Memory B cell (primary cell): ENCODE results near the gene UPF2.
"Not testable (repeated sequence)": the region's sequence is repeated elsewhere in the genome, so short reads cannot be mapped to it uniquely, and the experiment has no call there.

Source experiments
- ATAC-seq: fragments of 150-1000 bp; cut with Tn5 transposase; 2 replicates; pipeline ENCODE4 v1.10.0; 2021; ENCODE audit warnings: low read depth, mild to moderate bottlenecking, moderate library complexity
- DNase-seq, 2 donors: peaks; one replicate each; pipeline ENCODE4 v3.0.0; 2022; ENCODE audit warnings: low spot score in 2 of 2
- H3K27ac Mint-ChIP-seq: one replicate; pipeline ENCODE4 v1.8.0; 2022; ENCODE audit warnings: mild to moderate bottlenecking, moderate library complexity, mixed read lengths
- H3K27me3 Mint-ChIP-seq: one replicate; pipeline ENCODE4 v1.8.0; 2022; ENCODE audit warnings: mixed read lengths
- H3K36me3 Mint-ChIP-seq: one replicate; pipeline ENCODE4 v1.8.0; 2022; ENCODE audit warnings: mild to moderate bottlenecking, mixed read lengths
- H3K4me1 Mint-ChIP-seq: one replicate; pipeline ENCODE4 v1.8.0; 2022; ENCODE audit warnings: mixed read lengths
- H3K4me3 Mint-ChIP-seq: one replicate; pipeline ENCODE4 v1.8.0; 2022; ENCODE audit warnings: mild to moderate bottlenecking, moderate library complexity, mixed read lengths
- H3K9me3 Mint-ChIP-seq: one replicate; pipeline ENCODE4 v1.8.0; 2022; ENCODE audit warnings: mixed read lengths

The UPF2 gene

DNA sequence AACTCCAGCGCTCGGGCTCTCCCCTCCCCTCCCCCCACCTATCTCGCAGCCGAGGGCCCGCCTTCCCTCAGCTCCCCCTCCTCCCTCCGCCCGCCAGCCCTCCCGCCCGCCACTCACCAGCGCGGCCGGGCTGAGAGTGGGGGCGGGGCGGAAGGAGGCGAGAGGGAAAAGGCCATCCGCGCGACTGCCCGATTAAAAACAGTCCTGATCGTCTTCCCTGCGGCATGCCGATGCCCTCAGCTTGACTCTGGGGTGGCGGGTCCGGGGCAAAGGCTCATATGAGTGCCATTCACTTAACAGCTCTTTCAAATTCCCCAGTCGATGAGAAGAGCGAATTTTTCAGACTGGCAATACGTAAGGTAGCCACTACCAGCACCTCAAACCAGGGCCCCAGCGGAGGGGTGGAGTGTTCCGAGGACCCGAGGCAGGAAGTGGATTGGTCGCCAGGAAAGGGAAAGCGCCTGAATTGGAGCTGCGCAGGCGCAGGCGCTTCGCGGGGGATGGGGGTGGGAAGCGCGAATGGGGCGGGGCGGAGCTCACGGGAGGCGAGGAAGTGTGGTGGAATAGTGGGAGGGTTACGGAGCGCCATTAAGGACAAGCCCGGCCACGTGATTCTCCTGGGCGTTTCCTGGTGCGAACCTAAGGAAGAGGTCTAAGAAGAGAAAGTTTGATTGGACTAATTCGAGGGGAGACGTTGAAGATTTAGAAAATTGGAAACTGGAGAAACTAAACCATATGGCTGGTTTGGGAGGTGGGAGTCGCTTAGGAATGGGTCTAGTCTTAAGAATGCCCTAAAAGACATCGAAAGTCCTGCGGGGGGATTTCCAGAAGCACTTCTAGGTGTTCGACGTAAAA is at the start of gene UPF2:
Gene UPF2, minus strand, starts transcription at position 13 of the 855 bp plus-strand sequence. CDS start 7,386 bp downstream, outside the sequence.
- no peaks in the 10 kb centered on the region for H3K9me3 Mint-ChIP-seq
- H3K27ac Mint-ChIP-seq: peak within 1 kb of the TSS; percentile 100
- DNase-seq (peak; percentile 92 to 93), ATAC-seq (peak; percentile 64)
- H3K4me3 Mint-ChIP-seq: peak within 1 kb of the TSS; percentile 99
- peaks cover 27% of the 10 kb centered on the region for H3K4me1 Mint-ChIP-seq
- no peaks in the 10 kb centered on the region for H3K27me3 Mint-ChIP-seq
- peaks cover 3% of the 10 kb centered on the region for H3K36me3 Mint-ChIP-seq

DNA sequence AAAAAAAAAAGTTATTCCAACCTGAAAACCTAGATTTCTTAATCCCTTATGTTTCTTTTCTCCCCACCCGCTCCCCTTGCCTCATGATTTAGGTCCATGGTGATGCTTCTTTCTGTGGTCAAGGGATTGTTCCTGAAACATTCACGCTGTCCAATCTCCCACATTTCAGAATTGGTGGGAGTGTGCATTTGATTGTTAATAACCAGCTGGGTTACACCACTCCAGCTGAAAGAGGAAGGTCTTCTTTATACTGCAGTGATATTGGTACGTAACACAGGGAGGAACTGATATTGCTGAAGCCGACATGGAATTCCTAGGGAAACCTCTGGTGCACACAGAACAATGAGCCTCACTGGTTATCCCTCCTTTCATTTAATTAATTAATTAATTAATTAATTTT is 48.8 kb upstream of the UPF2 start:
- ATAC-seq: no peak

DNA sequence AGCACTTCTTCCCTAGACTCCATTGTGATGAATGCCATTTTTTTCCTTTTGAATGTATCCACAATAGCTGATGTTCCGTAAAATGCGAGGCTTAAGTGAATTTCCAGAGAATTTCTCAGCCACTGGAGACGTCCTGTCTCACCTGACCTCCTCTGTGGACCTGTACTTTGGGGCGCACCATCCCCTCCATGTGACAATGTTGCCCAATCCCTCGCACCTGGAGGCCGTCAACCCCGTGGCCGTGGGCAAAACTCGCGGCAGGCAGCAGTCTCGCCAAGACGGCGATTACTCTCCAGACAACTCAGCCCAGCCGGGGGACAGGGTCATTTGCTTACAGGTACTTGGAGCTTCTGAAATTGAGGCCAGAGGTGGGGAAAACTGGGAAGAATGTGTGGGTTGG is 46.3 kb upstream of the UPF2 start:
- Mint-ChIP-seq H3K27ac (peak overlapping the region; percentile 14), H3K4me1 (peaks cover 3% of the 10 kb centered on the region), H3K27me3 (no peaks in the 10 kb centered on the region), H3K9me3 (no peaks in the 10 kb centered on the region), H3K4me3 (no peak overlapping the region), H3K36me3 (peaks cover 30% of the 10 kb centered on the region)
- ATAC-seq (no peak), DNase-seq (no peak)

More for the DNA sequence above, 48.8 kb upstream of the UPF2 start:
- H3K4me1 Mint-ChIP-seq: peaks cover 3% of the 10 kb centered on the region
- H3K9me3 Mint-ChIP-seq: no peaks in the 10 kb centered on the region
- H3K27me3 Mint-ChIP-seq: no peaks in the 10 kb centered on the region
- H3K4me3 Mint-ChIP-seq: no peak overlapping the region
- peaks cover 32% of the 10 kb centered on the region for H3K36me3 Mint-ChIP-seq
- peak overlapping the region; percentile 55 for H3K27ac Mint-ChIP-seq
- DNase-seq: no peak

GRCh38 chr10:12081879-12082557 is 39.4 kb upstream of the UPF2 start:
- DNase-seq: no peak
- Mint-ChIP-seq H3K9me3 (no peaks in the 10 kb centered on the region), H3K4me3 (no peak overlapping the region), H3K4me1 (peaks cover 17% of the 10 kb centered on the region), H3K36me3 (peaks cover 12% of the 10 kb centered on the region), H3K27ac (no peak overlapping the region), H3K27me3 (no peaks in the 10 kb centered on the region)
- ATAC-seq: no peak

DNA sequence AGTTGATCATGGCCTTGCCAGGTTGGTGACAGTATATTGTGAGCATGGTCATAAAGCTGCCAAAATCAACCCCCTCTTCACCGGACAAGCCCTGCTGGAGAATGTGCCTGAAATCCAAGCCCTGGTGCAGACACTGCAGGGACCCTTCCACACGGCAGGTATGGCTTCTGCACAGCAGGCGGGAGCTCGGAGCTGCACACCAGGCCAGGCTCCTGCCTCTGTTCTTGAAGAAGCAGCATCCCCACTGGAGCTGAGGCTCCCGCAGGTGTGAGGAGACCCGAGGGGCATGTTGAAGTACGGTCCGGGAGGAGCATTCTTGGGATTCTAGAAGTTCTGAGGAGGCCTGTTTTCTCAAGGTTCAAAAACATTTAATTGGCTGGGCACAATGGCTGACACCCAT is 38.9 kb upstream of the UPF2 start:
- no peak overlapping the region for H3K4me3 Mint-ChIP-seq
- H3K36me3 Mint-ChIP-seq: peaks cover 8% of the 10 kb centered on the region
- no peaks in the 10 kb centered on the region for H3K9me3 Mint-ChIP-seq
- H3K4me1 Mint-ChIP-seq: peaks cover 17% of the 10 kb centered on the region
- DNase-seq (no peak), ATAC-seq (no peak)
- H3K27ac Mint-ChIP-seq: no peak overlapping the region
- no peaks in the 10 kb centered on the region for H3K27me3 Mint-ChIP-seq

DNA sequence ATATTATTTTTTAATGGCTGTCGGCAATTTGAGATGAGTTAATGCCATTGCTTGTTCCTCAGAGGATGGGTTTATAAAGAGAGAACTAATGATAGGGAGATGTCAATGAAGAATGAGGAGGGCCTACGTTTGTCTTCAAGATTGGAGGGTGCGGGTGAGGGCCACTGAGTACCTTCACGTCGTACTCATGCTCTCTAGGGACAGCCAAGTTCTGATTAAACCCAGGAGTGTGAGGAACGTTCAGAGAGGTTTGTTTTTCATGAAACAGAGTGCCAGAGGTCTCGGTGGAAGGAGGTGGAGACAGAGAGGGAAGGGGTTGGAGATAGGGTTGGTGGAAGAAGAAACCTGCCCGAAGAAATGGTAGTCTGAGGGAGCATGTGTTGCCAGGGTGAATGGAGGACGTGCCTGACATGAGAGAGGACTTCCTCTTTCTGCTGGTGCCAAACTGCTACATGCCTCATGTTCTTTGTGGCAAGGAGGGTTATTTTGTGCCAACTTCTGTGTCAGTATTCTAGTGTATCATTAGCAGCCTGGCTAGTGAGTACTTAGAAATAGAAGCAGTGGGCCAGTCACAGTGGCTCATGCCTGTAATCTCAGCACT is 35.1 kb upstream of the UPF2 start:
- Mint-ChIP-seq H3K27me3 (no peaks in the 10 kb centered on the region), H3K27ac (peak overlapping the region; percentile 93), H3K4me3 (peak overlapping the region; percentile 25), H3K9me3 (no peaks in the 10 kb centered on the region), H3K36me3 (peaks cover 6% of the 10 kb centered on the region), H3K4me1 (peaks cover 26% of the 10 kb centered on the region)
- peak; percentile 73 for ATAC-seq
- DNase-seq: peak; percentile 38 to 59

DNA sequence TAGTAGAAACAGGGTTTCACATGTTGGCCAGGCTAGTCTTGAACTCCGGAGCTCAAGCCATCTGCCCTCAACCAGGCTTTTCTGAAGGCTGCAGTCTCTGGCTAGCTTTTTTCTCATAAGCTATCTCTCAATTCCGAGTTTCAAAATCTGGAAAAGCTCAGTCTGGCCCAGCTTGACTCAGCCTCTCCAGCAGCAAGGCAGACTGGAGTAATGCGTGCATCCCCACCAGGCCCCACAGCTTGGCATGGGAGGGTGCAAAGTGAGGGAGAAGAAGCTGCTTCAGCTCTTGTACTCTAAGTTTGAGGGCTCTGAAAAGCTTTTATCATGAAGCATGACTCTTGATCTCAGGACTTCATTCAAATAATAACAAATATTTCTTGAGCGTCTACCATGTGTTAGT is 30.9 kb upstream of the UPF2 start:
- Mint-ChIP-seq H3K4me1 (peaks cover 29% of the 10 kb centered on the region), H3K9me3 (no peaks in the 10 kb centered on the region), H3K27ac (peak overlapping the region; percentile 91), H3K36me3 (peaks cover 1% of the 10 kb centered on the region), H3K27me3 (no peaks in the 10 kb centered on the region), H3K4me3 (no peak overlapping the region)
- no peak for DNase-seq
- ATAC-seq: no peak

GRCh38 chr10:12071441-12071840 is 28.8 kb upstream of the UPF2 start:
- not testable (repeated sequence) for ATAC-seq, H3K9me3 Mint-ChIP-seq, H3K27ac Mint-ChIP-seq, H3K27me3 Mint-ChIP-seq, H3K36me3 Mint-ChIP-seq, DNase-seq, H3K4me3 Mint-ChIP-seq
- peaks cover 19% of the 10 kb centered on the region for H3K4me1 Mint-ChIP-seq

DNA sequence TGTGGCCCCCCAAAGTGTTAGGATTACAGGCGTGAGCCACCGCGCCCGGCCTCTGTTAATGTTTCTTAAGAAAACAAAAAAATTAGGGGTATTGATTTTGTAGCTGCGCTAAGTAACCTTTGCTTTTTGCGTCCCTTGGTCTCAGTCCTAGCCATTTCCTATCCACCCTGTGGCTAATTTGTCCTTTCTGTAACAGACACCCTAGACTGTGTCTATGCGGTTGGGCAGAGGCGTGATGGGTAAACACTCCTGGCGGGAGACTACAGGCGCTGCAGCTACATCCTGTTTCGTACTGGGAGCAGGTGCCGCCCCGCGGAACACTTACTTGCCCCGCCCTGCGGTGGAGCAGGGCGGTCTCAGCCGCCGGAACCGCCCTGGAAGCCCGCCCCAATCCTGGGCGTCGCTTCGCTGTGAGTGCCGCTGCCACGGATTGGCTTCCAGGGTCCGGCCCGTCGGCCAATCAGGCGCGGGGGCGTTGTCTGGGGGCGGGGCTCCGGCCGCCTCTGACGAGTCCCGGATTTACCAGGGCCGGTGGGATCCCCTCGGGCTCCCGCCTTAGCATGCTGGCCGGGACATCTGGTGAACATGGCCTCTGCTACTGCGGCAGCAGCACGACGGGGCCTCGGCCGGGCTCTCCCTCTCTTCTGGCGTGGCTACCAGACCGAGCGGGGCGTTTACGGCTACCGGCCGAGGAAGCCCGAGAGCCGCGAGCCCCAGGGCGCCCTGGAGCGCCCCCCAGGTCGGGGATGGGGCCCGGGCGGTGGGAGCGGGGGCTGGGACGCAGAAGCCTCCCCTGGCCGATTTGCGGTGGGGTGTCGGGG is 26.1 kb upstream of the UPF2 start, which contains the start of gene DHTKD1:
Gene DHTKD1, plus strand, starts transcription at position 506 of the 821 bp plus-strand sequence. Its CDS starts 80 bp downstream, at position 586.
- H3K4me3 Mint-ChIP-seq: peak within 1 kb of the TSS; percentile 81
- H3K36me3 Mint-ChIP-seq: peaks cover 1% of the 10 kb centered on the region
- ATAC-seq (peak; percentile 95), DNase-seq (peak; percentile 98)
- H3K4me1 Mint-ChIP-seq: peaks cover 10% of the 10 kb centered on the region
- H3K9me3 Mint-ChIP-seq: no peaks in the 10 kb centered on the region
- H3K27ac Mint-ChIP-seq: peak within 1 kb of the TSS; percentile 77
- H3K27me3 Mint-ChIP-seq: no peaks in the 10 kb centered on the region

DNA sequence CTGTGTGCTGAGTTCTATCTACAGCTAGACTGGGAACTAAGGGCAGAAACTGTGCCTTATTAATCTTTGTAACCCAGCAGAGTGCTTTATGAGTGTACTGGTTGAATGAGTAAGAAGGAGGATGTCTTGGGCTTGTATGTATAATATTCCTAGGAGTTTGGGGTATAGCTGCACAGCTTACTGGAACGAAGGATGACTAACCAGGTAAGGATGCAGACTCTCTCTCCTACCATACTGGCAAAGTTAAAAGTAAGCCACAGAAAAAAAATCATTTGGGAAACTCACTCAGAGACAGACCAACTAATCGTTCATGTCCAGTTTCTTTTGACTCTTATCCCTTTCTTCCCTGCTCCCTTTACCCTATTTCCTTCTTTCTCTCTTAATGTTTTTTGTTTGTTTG is 24.7 kb upstream of the UPF2 start:
- H3K9me3 Mint-ChIP-seq: no peaks in the 10 kb centered on the region
- DNase-seq (no peak), ATAC-seq (no peak)
- no peaks in the 10 kb centered on the region for H3K27me3 Mint-ChIP-seq
- no peak overlapping the region for H3K27ac Mint-ChIP-seq
- H3K4me3 Mint-ChIP-seq: no peak overlapping the region
- H3K4me1 Mint-ChIP-seq: peaks cover 21% of the 10 kb centered on the region
- H3K36me3 Mint-ChIP-seq: peaks cover 1% of the 10 kb centered on the region

- H3K36me3 Mint-ChIP-seq: no peaks in the 10 kb centered on the region
- H3K9me3 Mint-ChIP-seq: no peaks in the 10 kb centered on the region
- ATAC-seq (no peak), DNase-seq (no peak)
- H3K4me3 Mint-ChIP-seq: no peak overlapping the region
- peaks cover 15% of the 10 kb centered on the region for H3K4me1 Mint-ChIP-seq
- H3K27ac Mint-ChIP-seq: peak overlapping the region; percentile 87
- H3K27me3 Mint-ChIP-seq: no peaks in the 10 kb centered on the region
These were observed 20.8 kb upstream of the UPF2 start for GRCh38 chr10:12063483-12063818.

DNA sequence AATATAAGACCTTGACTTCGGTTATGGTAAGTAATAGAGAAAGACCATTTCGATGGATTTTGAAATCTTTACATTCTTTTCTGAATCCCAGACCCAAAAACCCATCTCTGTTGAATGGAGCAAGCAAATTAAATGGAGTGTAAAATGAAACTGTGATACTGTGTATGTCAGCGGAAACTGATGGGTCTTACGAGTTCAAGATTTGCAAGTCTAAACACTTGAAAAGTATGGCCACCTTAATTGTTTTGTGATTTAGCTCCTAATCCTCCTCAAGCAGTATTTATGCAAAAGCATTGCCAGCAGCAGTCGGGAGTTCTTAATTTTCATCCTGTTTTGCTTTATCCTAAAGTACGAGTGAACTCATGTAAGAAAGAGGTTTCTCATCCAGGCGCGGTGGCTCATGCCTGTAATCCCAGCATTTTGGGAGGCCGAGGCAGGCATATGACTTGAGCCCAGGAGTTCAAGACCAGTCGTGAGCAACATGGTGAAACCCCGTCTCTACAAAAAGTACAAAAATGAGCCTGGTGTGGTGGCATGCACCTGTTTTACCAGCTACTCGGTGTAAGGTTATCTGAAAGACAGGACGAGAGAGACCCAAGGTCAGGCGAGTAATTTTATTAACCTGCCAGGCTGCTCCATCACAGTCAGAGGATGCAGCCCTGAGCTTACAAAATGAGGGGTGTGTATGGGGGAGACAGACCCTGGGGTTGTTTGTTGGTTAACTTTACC is 20.3 kb upstream of the UPF2 start:
- no peaks in the 10 kb centered on the region for H3K36me3 Mint-ChIP-seq
- H3K4me1 Mint-ChIP-seq: peaks cover 15% of the 10 kb centered on the region
- H3K27me3 Mint-ChIP-seq: no peaks in the 10 kb centered on the region
- ATAC-seq (peak; percentile 80), DNase-seq (no peak)
- H3K27ac Mint-ChIP-seq: peak overlapping the region; percentile 87
- H3K9me3 Mint-ChIP-seq: no peaks in the 10 kb centered on the region
- peak overlapping the region; percentile 75 for H3K4me3 Mint-ChIP-seq

- H3K4me3 Mint-ChIP-seq: no peak overlapping the region
- no peak overlapping the region for H3K27ac Mint-ChIP-seq
- DNase-seq (no peak), ATAC-seq (no peak)
- peaks cover 15% of the 10 kb centered on the region for H3K4me1 Mint-ChIP-seq
- no peaks in the 10 kb centered on the region for H3K27me3 Mint-ChIP-seq
- no peaks in the 10 kb centered on the region for H3K9me3 Mint-ChIP-seq
- no peaks in the 10 kb centered on the region for H3K36me3 Mint-ChIP-seq
These were observed 18.5 kb upstream of the UPF2 start for GRCh38 chr10:12061124-12061523.
